ENCODE measurements around the gene CFAP97D2.

DNA sequence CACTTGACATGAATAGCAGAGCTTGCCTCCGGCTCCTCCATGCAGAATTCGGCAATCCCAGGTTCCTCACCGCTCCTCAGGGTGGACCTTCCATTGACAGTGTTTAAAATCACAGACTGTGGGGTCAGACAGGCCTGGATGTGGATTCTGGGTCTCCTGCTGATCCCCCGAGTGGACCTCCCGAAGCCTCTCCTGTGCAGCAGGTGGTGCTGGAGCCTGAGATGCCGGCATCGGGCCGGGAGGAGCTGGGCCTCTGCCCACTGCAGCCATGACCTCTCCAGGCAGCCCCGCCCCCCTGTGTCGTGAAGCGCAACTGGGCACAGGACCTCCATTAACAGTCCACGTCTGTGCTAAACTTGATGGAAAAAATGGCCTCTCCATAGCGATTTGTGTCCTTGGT is 45.1 kb downstream of the CFAP97D2 start:
- TF ChIP-seq, protein P1, sequence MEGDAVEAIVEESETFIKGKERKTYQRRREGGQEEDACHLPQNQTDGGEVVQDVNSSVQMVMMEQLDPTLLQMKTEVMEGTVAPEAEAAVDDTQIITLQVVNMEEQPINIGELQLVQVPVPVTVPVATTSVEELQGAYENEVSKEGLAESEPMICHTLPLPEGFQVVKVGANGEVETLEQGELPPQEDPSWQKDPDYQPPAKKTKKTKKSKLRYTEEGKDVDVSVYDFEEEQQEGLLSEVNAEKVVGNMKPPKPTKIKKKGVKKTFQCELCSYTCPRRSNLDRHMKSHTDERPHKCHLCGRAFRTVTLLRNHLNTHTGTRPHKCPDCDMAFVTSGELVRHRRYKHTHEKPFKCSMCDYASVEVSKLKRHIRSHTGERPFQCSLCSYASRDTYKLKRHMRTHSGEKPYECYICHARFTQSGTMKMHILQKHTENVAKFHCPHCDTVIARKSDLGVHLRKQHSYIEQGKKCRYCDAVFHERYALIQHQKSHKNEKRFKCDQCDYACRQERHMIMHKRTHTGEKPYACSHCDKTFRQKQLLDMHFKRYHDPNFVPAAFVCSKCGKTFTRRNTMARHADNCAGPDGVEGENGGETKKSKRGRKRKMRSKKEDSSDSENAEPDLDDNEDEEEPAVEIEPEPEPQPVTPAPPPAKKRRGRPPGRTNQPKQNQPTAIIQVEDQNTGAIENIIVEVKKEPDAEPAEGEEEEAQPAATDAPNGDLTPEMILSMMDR (conservative IDR thresholded peaks at IDR 0.05 in 1 of 2, IDR thresholded peaks at IDR 0.05 in 1 of 2; ENCODE audit: extremely low read depth in 1 of 2, insufficient read depth in 1 of 2, low read depth in 1 of 2, low read length in 2 of 2) = no peak
- TF ChIP-seq EZH2 (IDR thresholded peaks at IDR 0.05; ENCODE audit: borderline replicate concordance, low read length) = no peak

Data from mammary epithelial cell (primary cell).